ENCODE measurements around the gene NXPE4.

- TF ChIP-seq POLR2A (IDR thresholded peaks at IDR 0.05; ENCODE audit: low read depth, low read length) (no peak), TAF1 (IDR thresholded peaks at IDR 0.05; ENCODE audit: borderline replicate concordance, low read depth, low read length) (no peak)
These were observed 69.9 kb downstream of the NXPE4 start for GRCh38 chr11:114525682-114526081.
